Right lobe of liver (tissue), 6 donors: ENCODE data around the gene FAM163B. TPM values are rescaled to one million over a fixed set of nuclear protein-coding genes. Genes with fewer than 3 reads are reported as not detected.

Experiments used
- ATAC-seq, 4 donors: fragments of 200-7000 bp; cut with Tn5 transposase; one replicate each; pipeline ENCODE4 v1.9.1; 2020; ENCODE audit warnings: mild to moderate bottlenecking in 4 of 4, moderate library complexity in 4 of 4
- DNase-seq, 3 donors: peaks; one replicate each; pipeline ENCODE4 v3.0.0-alpha.2; 2020
- H3K27ac ChIP-seq, 3 donors: fragments of 200-600 bp; one replicate each; pipeline ENCODE4 v1.8.0; 2022
- H3K27me3 ChIP-seq, 2 donors: fragments of 200-600 bp; one replicate each; pipeline ENCODE4 v1.8.0; 2022
- H3K36me3 ChIP-seq, 4 donors: fragments of 200-600 bp; sonication (generic) in 1 of 4; one replicate each; pipeline versions ENCODE4 v1.5.1 to v1.8.0; 2017 to 2022; ENCODE audit warnings: control low read depth in 1 of 4
- H3K4me1 ChIP-seq, 4 donors: fragments of 200-600 bp; sonication (generic) in 1 of 4; one replicate each; pipeline versions ENCODE4 v1.5.1 to v1.8.0; 2017 to 2022; ENCODE audit warnings: control low read depth in 1 of 4
- H3K4me3 ChIP-seq, 3 donors: fragments of 200-600 bp; one replicate each; pipeline ENCODE4 v1.8.0; 2022
- H3K9me3 ChIP-seq, 4 donors: fragments of 200-600 bp; sonication (generic) in 1 of 4; one replicate each; pipeline versions ENCODE4 v1.5.1 to v1.8.0; 2017 to 2022; ENCODE audit warnings: control low read depth in 1 of 4
- CTCF ChIP-seq, 4 donors: fragments of 200-600 bp in 3 of 4; fragments of 450-650 bp in 1 of 4; IDR thresholded peaks; one replicate each; pipeline versions ENCODE4 v1.5.1 to v1.8.0; 2016 to 2022; ENCODE audit warnings: antibody characterized with exemption in 4 of 4, mild to moderate bottlenecking in 2 of 4
- POLR2A ChIP-seq: fragments of 450-650 bp; IDR thresholded peaks from one replicate; pipeline ENCODE4 v1.6.1; 2017; ENCODE audit warnings: antibody characterized with exemption, mild to moderate bottlenecking
- WGBS: methylation state at CpG from one replicate; pipeline ENCODE4 v1.1.6; 2018; ENCODE audit warnings: low coverage, low lambda C conversion rate; ENCODE audit not compliant: insufficient coverage; ENCODE audit errors: missing lambda C conversion rate; 5-methylcytosine and 5-hydroxymethylcytosine counted together
- intact Hi-C, 2 donors: fragments of 100-400 bp; cut with DNase I; formaldehyde crosslinking; loops; one replicate each; pipeline versions ENCODE4 v1.11.2 to v1.14.1; 2022
- total RNA-seq, 6 experiments: library from RNA; depleted of rRNA in 2 of 6; stranded (reverse); fragments of >200 nt in 2 of 6; fragmentation: NEBNext Ultra II Directional in 3 of 6; extraction: Animal tissue kit (Norgen Biotek cat#: 25700) in 3 of 6; gene quantifications; one replicate each; pipeline versions ENCODE4 v1.1.0 to v1.2.4, GENCODE V29; 2016 to 2023
- donor health status: DM: no; HTN: yes; CAD: no.
- donor health status: DM: no; HTN: no; CAD: no.
- donor health status: DM: no; HTN: no; CAD: no.
- donor health status: DM: no; HTN: yes; CAD: no.
- donor health status: DM: no; HTN: yes; CAD: no.

Gene FAM163B
- total RNA-seq, 6 experiments from 2014 or later: 1.6 to 5.8 (median 3.0) TPM

DNA sequence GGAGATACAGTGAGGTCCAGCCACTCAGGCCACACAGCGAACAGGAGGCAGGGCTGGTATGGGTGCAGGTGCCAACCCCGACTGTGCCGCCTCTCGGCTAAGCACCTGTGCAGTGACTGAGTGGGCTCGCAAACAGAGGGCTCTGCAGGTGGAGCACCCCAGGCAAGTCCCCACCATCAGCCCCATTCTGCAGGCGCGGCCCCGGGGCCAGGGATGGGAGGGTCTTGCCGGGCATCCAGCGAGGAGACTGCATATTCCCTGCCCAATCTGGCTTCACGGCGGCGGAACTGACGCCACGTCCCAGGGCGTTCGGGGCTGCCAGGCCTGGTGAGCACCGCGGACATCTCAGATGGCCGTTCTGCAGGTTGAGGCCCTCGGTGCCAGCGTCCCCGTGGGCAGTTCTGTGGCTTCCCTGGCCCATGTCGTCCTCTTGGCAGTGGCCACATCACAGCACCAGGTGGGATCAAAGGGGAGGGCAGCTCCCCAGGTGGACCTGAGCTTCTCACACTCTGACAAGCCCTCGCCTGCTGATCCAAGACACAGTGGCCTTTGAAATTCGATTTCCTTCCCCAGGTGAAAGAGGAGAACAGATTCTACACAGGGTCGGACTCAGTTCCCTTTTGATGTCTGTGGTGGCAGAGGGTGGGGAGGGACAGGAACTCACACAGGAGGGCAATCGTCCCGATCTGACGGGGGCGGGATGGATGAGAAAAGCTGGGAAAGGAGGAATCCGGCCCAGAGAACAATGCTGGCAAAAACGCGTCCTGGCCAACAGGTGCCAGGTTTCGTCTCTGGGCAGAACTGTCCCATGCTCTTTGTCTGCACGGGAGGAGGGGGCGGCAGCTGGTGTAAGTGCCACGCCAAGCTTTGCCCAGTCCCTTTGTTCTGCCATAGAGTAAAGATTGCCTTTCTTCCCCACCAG lies 45.8 kb upstream of the FAM163B start:
- H3K4me1 ChIP-seq: peaks cover 0 to 26% (median 11%) of the 10 kb centered on the region in 4 donors
- H3K4me3 ChIP-seq: no peak overlapping the region
- WGBS: 35% methylated on average over 13 of the region's 38 CpGs
- no peak overlapping the region for H3K27ac ChIP-seq
- ATAC-seq (no peak), DNase-seq (no peak)
- intact Hi-C loops: no loop called here
- H3K27me3 ChIP-seq: no peaks in the 10 kb centered on the region
- no peak for TF ChIP-seq POLR2A
- TF ChIP-seq CTCF (IDR thresholded peaks at IDR 0.05): no peak
- no peaks in the 10 kb centered on the region for H3K36me3 ChIP-seq
- no peaks in the 10 kb centered on the region for H3K9me3 ChIP-seq

GRCh38 chr9:133653638-133654037 lies 44.4 kb upstream of the FAM163B start:
- no peak for DNase-seq
- H3K36me3 ChIP-seq: no peaks in the 10 kb centered on the region

GRCh38 chr9:133650026-133650425 lies 40.8 kb upstream of the FAM163B start:
- Histone ChIP-seq H3K27me3 (no peaks in the 10 kb centered on the region), H3K36me3 (no peaks in the 10 kb centered on the region), H3K27ac (no peak overlapping the region), H3K4me3 (no peak overlapping the region), H3K9me3 (no peaks in the 10 kb centered on the region), H3K4me1 (no peaks in the 10 kb centered on the region)
- intact Hi-C loops: no loop called here
- TF ChIP-seq CTCF (IDR thresholded peaks at IDR 0.05): no peak
- no peak for TF ChIP-seq POLR2A
- ATAC-seq (no peak), DNase-seq (no peak)
- 69% methylated on average over 6 of the region's 12 CpGs for WGBS

More at GRCh38 chr9:133653638-133654037, 44.4 kb upstream of the FAM163B start:
- no peak for TF ChIP-seq POLR2A
- no peak for TF ChIP-seq CTCF (IDR thresholded peaks at IDR 0.05)
- no peaks in the 10 kb centered on the region for H3K27me3 ChIP-seq
- peaks cover 0 to 12% (median 5%) of the 10 kb centered on the region in 4 donors for H3K4me1 ChIP-seq
- H3K9me3 ChIP-seq: no peaks in the 10 kb centered on the region
- WGBS: 71% methylated on average over 1 of the region's 9 CpGs
- no peak overlapping the region for H3K4me3 ChIP-seq
- no peak for ATAC-seq
- intact Hi-C loops: no loop called here
- H3K27ac ChIP-seq: no peak overlapping the region

DNA sequence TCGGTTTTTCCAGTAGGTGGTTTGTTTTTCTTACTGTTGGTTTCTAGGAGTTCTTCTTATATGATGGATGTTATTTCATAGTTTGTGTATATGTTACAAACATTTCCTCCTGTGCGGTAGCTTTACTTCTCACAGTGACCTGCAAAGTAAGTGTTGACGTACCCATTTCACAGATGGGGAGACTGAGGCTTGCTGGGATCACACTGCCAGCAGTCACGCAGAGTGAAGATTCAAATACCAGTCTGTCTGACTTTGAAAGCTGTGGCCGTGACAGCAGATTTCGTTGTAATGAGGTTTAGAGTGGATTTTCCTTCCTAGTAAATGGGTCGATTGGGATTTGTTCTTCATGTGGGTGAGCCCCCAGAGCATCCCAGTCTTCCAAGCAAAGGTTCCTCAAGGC lies 40.0 kb upstream of the FAM163B start:
- Histone ChIP-seq H3K27ac (no peak overlapping the region), H3K4me1 (no peaks in the 10 kb centered on the region), H3K4me3 (no peak overlapping the region), H3K36me3 (no peaks in the 10 kb centered on the region), H3K27me3 (no peaks in the 10 kb centered on the region), H3K9me3 (no peaks in the 10 kb centered on the region)
- DNase-seq (no peak), ATAC-seq (no peak)
- TF ChIP-seq CTCF (IDR thresholded peaks at IDR 0.05) (no peak), POLR2A (no peak)
- intact Hi-C loops: no loop called here
- 67% methylated on average over 7 of the region's 7 CpGs for WGBS
